NCI-H1092 (cell line): Measurements from ENCODE around the gene RFX1.
"Not testable (repeated sequence)": the region's sequence is repeated elsewhere in the genome, so short reads cannot be mapped to it uniquely, and the experiment has no call there.

ENCODE experiments used
- DNase-seq: peaks from one replicate; lab custom pipeline; 2025; lab: John Stamatoyannopoulos, UW

Gene RFX1

DNA sequence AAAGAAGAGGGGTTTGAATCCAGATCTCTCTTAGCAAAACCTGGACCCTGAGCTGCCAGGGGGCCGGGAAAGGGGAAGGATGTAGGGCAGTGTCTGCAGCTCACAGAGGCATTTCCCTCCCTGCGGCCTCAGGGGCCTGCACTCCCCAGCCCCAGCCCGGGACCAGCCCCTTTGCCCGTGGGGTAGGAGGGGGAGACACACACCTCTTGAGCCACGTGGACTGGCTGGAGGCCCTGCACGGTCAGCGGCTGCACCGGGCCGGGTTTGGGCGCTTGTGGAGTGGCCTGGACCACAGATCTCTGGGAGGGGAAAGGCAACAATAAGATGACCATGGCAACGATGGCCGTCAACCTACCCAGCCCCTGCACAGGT is 26.9 kb downstream of the RFX1 start:
- no peak for DNase-seq

GRCh38 chr19:13978351-13979243 is 27.5 kb downstream of the RFX1 start:
- peak; percentile 28 for DNase-seq

- no peak for DNase-seq
These were observed 28.3 kb downstream of the RFX1 start for GRCh38 chr19:13977803-13978202.

DNA sequence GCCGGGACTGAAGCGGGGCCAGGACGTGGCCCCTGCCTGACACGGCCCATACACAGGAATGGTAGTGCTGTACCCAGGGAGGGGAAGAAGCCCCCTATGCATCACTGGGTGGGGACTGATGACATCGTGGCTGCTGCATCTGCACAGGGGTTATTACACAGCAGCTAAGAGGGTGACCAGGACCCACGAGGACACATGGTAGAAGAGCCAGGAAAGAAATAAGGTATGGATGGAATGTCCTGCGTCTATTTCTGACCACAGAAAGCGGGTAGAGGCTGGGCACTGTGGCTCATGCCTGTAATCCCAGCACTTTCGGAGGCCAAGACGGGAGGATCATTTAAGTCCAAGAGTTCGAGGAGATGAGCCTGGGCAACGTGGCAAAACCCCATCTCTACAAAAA is 29.7 kb downstream of the RFX1 start:
- DNase-seq: no peak

DNA sequence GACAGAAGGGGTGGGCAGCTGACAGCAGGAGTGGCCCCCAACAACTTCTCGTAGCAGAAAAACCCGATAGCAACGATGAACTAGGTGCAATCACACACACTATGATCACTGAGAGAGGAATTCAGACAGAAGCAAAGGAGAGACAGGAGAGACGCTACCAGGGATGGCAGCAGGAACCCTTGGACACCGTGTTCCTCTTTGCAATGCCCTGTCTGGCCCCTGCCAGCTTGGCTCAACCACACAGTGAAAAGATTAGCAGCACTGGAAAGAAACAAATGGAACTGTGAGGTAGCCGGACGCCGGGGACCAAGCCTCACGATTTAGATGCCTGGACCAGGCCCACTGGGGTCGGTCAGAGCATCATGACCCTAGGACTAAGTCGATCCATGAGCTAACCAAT is 30.2 kb downstream of the RFX1 start:
- no peak for DNase-seq

DNA sequence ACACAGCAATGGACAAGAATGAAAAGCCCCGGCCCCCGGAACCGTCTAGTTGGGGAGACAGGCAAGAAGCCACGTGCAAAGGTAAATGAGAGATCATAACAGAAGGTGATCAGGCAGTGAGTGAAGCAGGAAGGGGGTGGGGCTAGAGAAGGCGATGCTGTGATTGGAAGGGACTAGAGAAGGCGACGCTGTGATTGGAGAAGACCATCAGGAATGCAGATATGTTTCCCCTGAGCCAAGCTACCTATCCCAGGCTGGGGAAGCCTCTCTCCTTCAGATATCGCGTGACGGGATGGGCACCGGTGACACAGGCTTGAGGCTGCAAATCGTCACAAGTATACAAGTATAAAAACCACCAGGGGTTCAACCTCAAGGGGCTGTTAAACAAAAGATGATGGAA is 32.0 kb downstream of the RFX1 start:
- no peak for DNase-seq

- not testable (repeated sequence) for DNase-seq
These were observed 32.6 kb downstream of the RFX1 start for GRCh38 chr19:13973479-13973878.

DNA sequence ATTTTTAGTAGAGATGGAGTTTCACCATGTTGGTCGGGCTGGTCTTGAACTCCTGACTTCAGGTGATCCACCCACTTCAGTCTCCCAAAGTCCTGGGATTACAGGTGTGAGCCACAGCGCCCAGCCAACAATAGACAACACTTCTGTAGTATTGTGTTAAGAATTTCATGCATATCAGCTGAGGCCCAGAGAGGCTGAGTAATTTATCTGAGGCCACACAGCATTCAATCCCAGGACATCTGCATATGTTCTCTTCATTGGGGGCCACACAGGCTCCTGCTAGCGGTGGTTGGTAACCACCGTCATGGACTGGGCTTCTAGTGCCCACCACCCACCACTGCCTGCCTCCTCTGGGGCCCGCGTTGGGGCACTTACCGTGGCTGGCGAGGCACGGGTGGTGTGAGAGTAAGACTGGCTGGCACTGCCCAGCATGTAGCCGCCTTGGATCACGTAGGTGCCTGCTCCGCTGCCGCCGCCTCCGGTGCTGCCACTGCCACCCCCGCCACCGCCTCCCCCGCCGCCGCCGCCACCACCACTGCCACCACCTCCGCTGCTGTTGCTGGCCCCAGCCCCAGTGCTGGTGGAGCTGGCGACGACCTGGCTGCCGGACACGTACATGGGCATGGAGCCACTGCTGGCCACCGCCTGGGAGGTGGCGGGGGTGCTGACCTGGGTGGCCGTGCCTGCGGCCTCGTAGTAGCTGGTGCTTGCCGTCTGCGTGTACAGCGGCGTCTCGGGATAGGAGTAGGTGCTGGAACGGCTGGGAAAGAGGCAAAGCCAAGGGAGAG is 33.6 kb downstream of the RFX1 start:
- no peak for DNase-seq

GRCh38 chr19:13971868-13972267 is 34.3 kb downstream of the RFX1 start:
- not testable (repeated sequence) for DNase-seq

- no peak for DNase-seq
These were observed 36.2 kb downstream of the RFX1 start for GRCh38 chr19:13969897-13970296.

DNA sequence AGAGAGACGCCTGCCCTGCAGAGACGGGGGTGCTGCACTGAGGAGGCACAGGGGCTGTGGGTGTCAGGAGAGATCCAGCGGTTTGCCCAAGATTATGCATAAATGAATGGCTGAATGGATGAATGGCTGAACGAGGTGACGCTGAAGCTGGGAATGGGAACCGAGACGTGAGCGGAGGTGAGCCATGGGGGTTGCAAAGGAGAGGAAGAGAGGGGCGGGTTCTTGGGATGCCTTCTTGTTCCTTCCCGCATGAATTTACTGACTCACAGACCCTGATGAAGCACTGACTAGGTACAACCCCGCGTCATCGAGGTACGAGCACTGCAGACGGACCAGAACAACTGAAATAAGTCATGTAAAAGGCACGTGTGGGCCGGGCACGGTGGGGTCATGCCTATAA is 37.1 kb downstream of the RFX1 start:
- no peak for DNase-seq

GRCh38 chr19:13968383-13968935 is 37.7 kb downstream of the RFX1 start:
- no peak for DNase-seq

DNA sequence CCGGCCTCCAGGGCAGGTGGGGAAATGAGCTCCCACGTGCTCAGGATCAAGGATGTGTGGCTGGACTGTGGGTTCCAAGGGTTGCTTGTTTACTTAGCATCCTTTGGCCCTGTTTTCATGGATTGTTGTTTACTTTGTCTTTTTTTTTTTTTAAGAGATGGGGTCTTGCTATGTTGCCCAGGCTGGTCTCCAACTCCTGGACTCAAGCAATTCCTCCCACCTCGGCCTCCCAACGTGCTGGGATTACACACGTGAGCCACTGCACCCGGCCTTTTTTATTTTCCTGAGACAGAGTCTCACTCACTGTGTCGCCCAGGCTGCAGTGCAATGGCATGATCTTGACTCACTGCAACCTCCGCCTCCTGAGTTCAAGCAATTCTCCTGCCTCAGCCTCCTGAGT is 38.9 kb downstream of the RFX1 start:
- DNase-seq: not testable (repeated sequence)

GRCh38 chr19:13966684-13967128 is 39.4 kb downstream of the RFX1 start:
- DNase-seq: no peak

DNA sequence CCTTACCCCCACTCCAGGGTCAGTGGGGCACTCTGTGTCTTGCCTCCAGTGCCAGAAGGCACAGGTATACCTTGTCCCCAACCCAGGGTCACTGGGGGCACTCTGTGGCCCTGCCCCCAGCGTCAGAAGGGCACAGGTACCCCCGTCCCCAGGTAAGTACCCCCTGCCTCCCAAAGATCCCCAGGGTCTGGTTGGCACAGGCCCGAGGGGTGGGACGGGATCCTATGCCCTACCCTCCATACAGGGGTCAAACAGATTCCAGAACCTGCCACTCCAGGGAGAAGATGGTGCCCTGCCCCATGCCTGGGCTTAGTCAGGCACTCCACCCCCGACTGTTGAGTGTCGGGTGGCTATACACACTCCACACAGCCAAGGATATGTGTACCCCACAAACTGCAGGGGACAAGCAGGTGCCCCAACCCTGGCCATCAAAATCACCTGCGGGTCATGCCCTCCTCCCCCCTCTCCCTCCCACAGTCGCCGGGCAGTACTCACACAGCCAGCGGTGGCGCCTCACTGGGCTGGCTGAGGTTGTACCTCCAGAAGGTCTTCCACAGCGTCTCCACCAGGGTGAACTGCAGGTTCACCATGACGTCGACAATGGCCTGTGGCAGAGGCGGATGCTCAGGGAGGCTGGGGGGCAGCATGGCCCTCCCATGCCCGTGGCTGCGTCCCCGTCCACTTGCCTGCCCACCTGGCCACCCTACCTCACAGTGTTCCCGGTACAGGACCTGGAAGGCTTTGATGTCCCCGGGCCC is 40.0 kb downstream of the RFX1 start:
- no peak for DNase-seq

- DNase-seq: no peak
These were observed 40.7 kb downstream of the RFX1 start for GRCh38 chr19:13965377-13965896.

DNA sequence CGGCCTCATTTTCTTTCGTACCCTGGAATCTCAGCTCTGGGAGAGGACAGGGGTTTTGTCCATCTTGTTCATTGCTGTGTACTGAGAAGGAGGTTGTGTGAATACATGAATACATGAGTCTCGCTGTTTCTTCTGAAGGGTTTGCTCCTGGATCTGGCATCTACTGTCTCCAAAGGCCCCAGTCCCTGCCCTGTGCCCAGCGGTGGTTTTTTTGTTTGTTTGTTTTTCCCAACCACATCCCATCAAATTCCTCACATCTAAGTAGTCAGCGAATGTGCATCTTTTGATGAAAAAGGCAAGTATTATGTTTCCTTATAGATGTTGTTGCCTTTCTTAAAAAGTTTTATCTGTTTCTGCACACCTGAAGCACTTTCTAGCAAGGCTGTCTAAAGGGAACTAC is 41.3 kb downstream of the RFX1 start:
- DNase-seq: no peak

DNA sequence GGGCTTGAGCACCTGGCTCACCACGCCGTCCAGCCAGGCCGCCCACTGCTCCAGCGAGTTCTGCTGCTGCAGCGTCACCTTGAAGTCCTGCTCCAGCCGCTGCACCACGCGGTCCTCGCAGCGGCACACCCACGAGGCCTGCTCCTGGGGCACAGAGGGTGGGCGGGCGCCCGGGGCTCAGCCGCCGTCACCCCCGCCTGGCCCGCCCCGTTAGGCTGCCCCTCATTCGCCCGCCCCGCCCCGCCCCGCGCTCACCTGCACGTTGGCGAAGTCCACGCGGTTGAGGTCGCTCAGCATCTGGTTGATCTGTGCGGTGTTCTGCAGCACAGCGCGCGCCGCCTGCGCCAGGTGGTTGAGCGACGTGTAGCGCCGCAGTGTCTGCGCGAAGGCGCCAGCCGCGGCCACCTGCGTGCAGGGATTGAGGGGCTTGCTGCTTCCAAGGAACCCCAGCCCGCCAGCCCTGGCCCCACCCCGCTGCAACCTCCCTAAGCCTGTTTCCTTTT is 42.5 kb downstream of the RFX1 start:
- no peak for DNase-seq

GRCh38 chr19:13962699-13963602 is 43.2 kb downstream of the RFX1 start:
- no peak for DNase-seq

DNA sequence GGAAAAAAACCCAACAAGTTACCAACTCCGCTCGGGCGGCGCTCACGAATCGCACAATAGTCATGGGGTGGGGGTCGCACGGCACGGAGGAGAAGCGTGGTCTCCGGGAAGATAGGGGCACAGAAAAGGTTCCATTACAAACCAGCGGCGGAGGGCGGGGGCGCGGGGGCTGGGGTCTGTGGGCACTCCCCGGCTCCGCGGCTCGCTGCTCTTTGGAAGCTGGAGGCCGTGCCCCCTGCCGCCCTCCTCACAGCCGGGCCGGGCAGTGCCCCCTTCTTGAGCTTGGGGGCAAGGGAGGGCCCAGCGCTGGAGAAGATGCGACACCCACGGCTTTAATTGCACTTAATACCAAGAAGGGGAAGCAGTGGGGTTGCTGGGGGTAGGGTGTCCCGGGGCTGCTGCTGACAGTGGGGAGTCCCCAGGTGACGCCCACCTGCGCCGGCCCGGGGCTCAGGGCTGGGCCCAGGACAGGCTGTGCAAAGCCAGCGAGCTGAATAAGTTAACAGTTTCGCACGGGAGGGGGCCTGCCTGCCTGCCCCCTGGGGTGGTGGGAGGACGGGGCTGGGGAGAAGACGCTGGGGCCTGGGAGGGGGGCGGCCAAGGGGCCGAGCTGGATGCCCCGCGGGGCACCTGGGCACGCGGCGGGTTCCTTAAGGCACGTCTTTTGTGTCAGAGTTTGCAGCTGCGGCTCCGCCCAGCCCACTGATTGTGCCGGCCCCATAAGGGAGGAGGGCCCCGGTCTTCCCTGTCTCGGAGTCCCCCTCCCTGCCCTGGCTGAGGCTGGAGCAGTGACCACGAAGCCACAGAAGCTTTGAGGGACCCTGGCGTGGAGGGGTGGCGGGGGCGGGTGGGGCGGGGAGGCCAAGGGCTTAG is 44.1 kb downstream of the RFX1 start:
- no peak for DNase-seq
